ENCODE measurements around the gene ARAP2.

ARAP2 gene

GRCh38 chr4:36081185-36081584 is 163.1 kb downstream of the ARAP2 start:
- Histone ChIP-seq H3K79me2 (ENCODE audit: insufficient read depth, low read length) (no peaks in the 10 kb centered on the region), H3K27me3 (ENCODE audit: insufficient read depth, low read length) (no peaks in the 10 kb centered on the region), H3K36me3 (ENCODE audit: insufficient read depth, low read length) (peaks cover 56% of the 10 kb centered on the region; the same call in 1 of the 2 replicates), H3K27ac (ENCODE audit: low read depth, low read length, poor library complexity, severe bottlenecking) (no peak overlapping the region), H3K4me3 (ENCODE audit: low read depth, low read length, poor library complexity, severe bottlenecking) (no peak overlapping the region), H2AFZ (ENCODE audit: low read length) (no peak overlapping the region), H4K20me1 (ENCODE audit: insufficient read depth, low read length) (no peaks in the 10 kb centered on the region), H3K4me1 (ENCODE audit: insufficient read depth, low read length, severe bottlenecking) (no peaks in the 10 kb centered on the region), H3F3A (ENCODE audit: insufficient read depth, low read length) (no peaks in the 10 kb centered on the region), H3K9me2 (ENCODE audit: low read depth, low read length) (no peaks in the 10 kb centered on the region), H3K9ac (ENCODE audit: low read length) (no peak overlapping the region), H3K4me2 (ENCODE audit: low read length) (no peak overlapping the region), H3K9me3 (ENCODE audit: low read length) (no peaks in the 10 kb centered on the region)
- TF ChIP-seq CTCF (IDR thresholded peaks at IDR 0.05; ENCODE audit: low read length) (no peak), EZH2 (IDR thresholded peaks at IDR 0.05; ENCODE audit: borderline replicate concordance, low read length) (no peak)

GRCh38 chr4:36079666-36080065 is 164.6 kb downstream of the ARAP2 start:
- no peaks in the 10 kb centered on the region for H3K9me2 ChIP-seq (ENCODE audit: low read depth, low read length)
- H3K4me2 ChIP-seq (ENCODE audit: low read length), result no peak overlapping the region
- no peaks in the 10 kb centered on the region for H3K79me2 ChIP-seq (ENCODE audit: insufficient read depth, low read length)
- no peaks in the 10 kb centered on the region for H3K9me3 ChIP-seq (ENCODE audit: low read length)
- no peak overlapping the region for H3K27ac ChIP-seq (ENCODE audit: low read depth, low read length, poor library complexity, severe bottlenecking)
- H3K36me3 ChIP-seq (ENCODE audit: insufficient read depth, low read length), result peaks cover 63% of the 10 kb centered on the region; the same call in 1 of the 2 replicates
- no peaks in the 10 kb centered on the region for H3K4me1 ChIP-seq (ENCODE audit: insufficient read depth, low read length, severe bottlenecking)
- no peak overlapping the region for H3K4me3 ChIP-seq (ENCODE audit: low read depth, low read length, poor library complexity, severe bottlenecking)
- H3K9ac ChIP-seq (ENCODE audit: low read length), result no peak overlapping the region
- H3F3A ChIP-seq (ENCODE audit: insufficient read depth, low read length), result no peaks in the 10 kb centered on the region
- H4K20me1 ChIP-seq (ENCODE audit: insufficient read depth, low read length), result no peaks in the 10 kb centered on the region
- H3K27me3 ChIP-seq (ENCODE audit: insufficient read depth, low read length), result no peaks in the 10 kb centered on the region
- H2AFZ ChIP-seq (ENCODE audit: low read length), result no peak overlapping the region
- no peak for TF ChIP-seq EZH2 (IDR thresholded peaks at IDR 0.05; ENCODE audit: borderline replicate concordance, low read length)
- TF ChIP-seq CTCF (IDR thresholded peaks at IDR 0.05; ENCODE audit: low read length), result no peak

- H3K27me3 ChIP-seq (ENCODE audit: insufficient read depth, low read length), result no peaks in the 10 kb centered on the region
- no peaks in the 10 kb centered on the region for H3K9me2 ChIP-seq (ENCODE audit: low read depth, low read length)
- H2AFZ ChIP-seq (ENCODE audit: low read length), result no peak overlapping the region
- H4K20me1 ChIP-seq (ENCODE audit: insufficient read depth, low read length), result no peaks in the 10 kb centered on the region
- no peak overlapping the region for H3K9ac ChIP-seq (ENCODE audit: low read length)
- no peaks in the 10 kb centered on the region for H3K9me3 ChIP-seq (ENCODE audit: low read length)
- TF ChIP-seq CTCF (IDR thresholded peaks at IDR 0.05; ENCODE audit: low read length) (no peak), EZH2 (IDR thresholded peaks at IDR 0.05; ENCODE audit: borderline replicate concordance, low read length) (no peak)
- H3K4me3 ChIP-seq (ENCODE audit: low read depth, low read length, poor library complexity, severe bottlenecking), result no peak overlapping the region
- H3K4me1 ChIP-seq (ENCODE audit: insufficient read depth, low read length, severe bottlenecking), result no peaks in the 10 kb centered on the region
- no peaks in the 10 kb centered on the region for H3F3A ChIP-seq (ENCODE audit: insufficient read depth, low read length)
- H3K27ac ChIP-seq (ENCODE audit: low read depth, low read length, poor library complexity, severe bottlenecking), result no peak overlapping the region
- no peak overlapping the region for H3K4me2 ChIP-seq (ENCODE audit: low read length)
- H3K79me2 ChIP-seq (ENCODE audit: insufficient read depth, low read length), result no peaks in the 10 kb centered on the region
- peaks cover 60% of the 10 kb centered on the region; the same call in 1 of the 2 replicates for H3K36me3 ChIP-seq (ENCODE audit: insufficient read depth, low read length)
Observed at GRCh38 chr4:36078319-36078718, 166.0 kb downstream of the ARAP2 start.
